HCT116 (cell line): ENCODE measurements around the gene SLC25A25. TPM values are rescaled to one million over a fixed set of nuclear protein-coding genes. Genes with fewer than 3 reads are reported as not detected.

ENCODE experiments used
- ATAC-seq: fragments of 200-7000 bp; cut with Tn5 transposase; 2 replicates; pipeline ENCODE4 v1.9.1; 2020; ENCODE audit warnings: mild to moderate bottlenecking, moderate library complexity
- BruUV-seq: library from RNA; stranded (reverse); fragments of 400-500 nt; replicated peaks from 2 replicates; lab custom pipeline; 2021; lab: Mats Ljungman, UMichigan
- CTCF ChIA-PET: fragments of 300-600 bp; sonication (Branson Sonifier 250); formaldehyde crosslinking; loops from one replicate; lab custom pipeline; 2021; ENCODE audit warnings: antibody characterized with exemption; lab: Charles Lee
- POLR2A ChIA-PET: fragments of 300-600, 350-600 bp; sonication (Branson Sonifier 250); formaldehyde crosslinking; loops from one replicate; lab custom pipeline; 2021; ENCODE audit warnings: antibody characterized with exemption; lab: Charles Lee
- RAD21 ChIA-PET, 2 experiments: fragments of 300-600 bp; sonication (Branson Sonifier 250); formaldehyde crosslinking; loops; one replicate each; lab custom pipeline; 2023; ENCODE audit warnings: low total read pairs in 2 of 2; ENCODE audit not compliant: uncharacterized antibody in 2 of 2, unreplicated experiment in 2 of 2, low non-redundant PET in 1 of 2; lab: Charles Lee
- DNase-seq: peaks from one replicate; pipeline ENCODE4 v3.0.0-alpha.2; 2010; ENCODE audit warnings: low read depth, low spot score
- H2AFZ ChIP-seq: fragments of 200-600 bp; shearing (Covaris generic), sonication (generic); 2 replicates; pipeline ENCODE4 v1.6.1; 2017; ENCODE audit warnings: low read depth, mixed run types, mixed read lengths, antibody characterized with exemption, low read length; ENCODE audit not compliant: poor library complexity, severe bottlenecking
- H3K27ac ChIP-seq: 2 replicates; pipeline ENCODE4 v1.5.1; 2012; ENCODE audit warnings: low read depth, low read length
- H3K27me3 ChIP-seq: fragments of 200-600 bp; sonication (generic); 2 replicates; pipeline ENCODE4 v1.6.1; 2016; ENCODE audit warnings: mixed run types, low read length, mixed read lengths; ENCODE audit not compliant: insufficient read depth
- H3K36me3 ChIP-seq, 2 experiments: fragments of 200-500 bp in 1 of 2; fragments of 200-600 bp in 1 of 2; sonication (Bioruptor generic) in 1 of 2; sonication (generic) in 1 of 2; 2 replicates each; pipeline versions ENCODE4 v1.5.1 to v1.6.1; 2014 to 2016; ENCODE audit warnings: low read length in 2 of 2, inconsistent platforms in 1 of 2, mixed read lengths in 1 of 2, mixed run types in 1 of 2; ENCODE audit not compliant: insufficient read depth in 2 of 2, control insufficient read depth in 1 of 2
- H3K4me1 ChIP-seq, 2 experiments: fragments of 200-600 bp in 1 of 2; sonication (generic) in 1 of 2; 2 replicates each; pipeline versions ENCODE4 v1.5.1 to v1.6.1; 2012 to 2017; ENCODE audit warnings: low read length in 2 of 2, inconsistent platforms in 1 of 2, mild to moderate bottlenecking in 1 of 2, mixed read lengths in 1 of 2, mixed run types in 1 of 2, moderate library complexity in 1 of 2; ENCODE audit not compliant: insufficient read depth in 2 of 2, control insufficient read depth in 1 of 2
- H3K4me2 ChIP-seq: fragments of 200-600 bp; sonication (generic); 2 replicates; pipeline ENCODE4 v1.6.1; 2017; ENCODE audit warnings: mixed run types, low read length, mixed read lengths
- H3K4me3 ChIP-seq, 2 experiments: fragments of 200-600 bp in 1 of 2; sonication (generic) in 1 of 2; replicated peaks in 1 of 2; 2 replicates each; pipeline ENCODE4 v1.5.1; 2011 to 2016; ENCODE audit warnings: low read length in 2 of 2, control low read depth in 1 of 2, low read depth in 1 of 2, mild to moderate bottlenecking in 1 of 2, mixed read lengths in 1 of 2, mixed run types in 1 of 2
- H3K79me2 ChIP-seq: fragments of 200-600 bp; sonication (generic); 2 replicates; pipeline ENCODE4 v1.6.1; 2017; ENCODE audit warnings: mild to moderate bottlenecking, mixed run types, low read length, moderate library complexity, mixed read lengths; ENCODE audit not compliant: insufficient read depth
- H3K9ac ChIP-seq: fragments of 200-600 bp; sonication (generic); 2 replicates; pipeline ENCODE4 v1.6.1; 2016; ENCODE audit warnings: low read length, mixed read lengths
- H3K9me2 ChIP-seq: fragments of 200-600 bp; sonication (generic), shearing (Covaris generic); 2 replicates; pipeline ENCODE4 v1.6.1; 2017; ENCODE audit warnings: mixed run types, mild to moderate bottlenecking, moderate library complexity; ENCODE audit not compliant: insufficient read depth
- H3K9me3 ChIP-seq, 2 experiments: fragments of 200-500 bp in 1 of 2; fragments of 200-600 bp in 1 of 2; sonication (Bioruptor generic) in 1 of 2; sonication (generic) in 1 of 2; 2 replicates each; pipeline ENCODE4 v1.6.1; 2014 to 2017; ENCODE audit warnings: low read length in 2 of 2, mixed read lengths in 2 of 2, inconsistent platforms in 1 of 2, low read depth in 1 of 2, mild to moderate bottlenecking in 1 of 2, mixed run types in 1 of 2, moderate library complexity in 1 of 2; ENCODE audit not compliant: control insufficient read depth in 1 of 2, insufficient read depth in 1 of 2
- H4K20me1 ChIP-seq: fragments of 200-600 bp; sonication (generic), shearing (Covaris generic); 2 replicates; pipeline ENCODE4 v1.6.1; 2017; ENCODE audit warnings: mixed run types, mild to moderate bottlenecking, moderate library complexity; ENCODE audit not compliant: insufficient read depth
- CBX3 ChIP-seq: IDR thresholded peaks from 2 replicates; pipeline ENCODE4 v1.6.1; 2012; ENCODE audit warnings: low read depth
- CEBPB ChIP-seq: IDR thresholded peaks from 2 replicates; pipeline ENCODE4 v1.6.1; 2012; ENCODE audit warnings: low read depth
- EGR1 ChIP-seq: IDR thresholded peaks from 2 replicates; pipeline ENCODE4 v1.6.1; 2012; ENCODE audit warnings: low read depth
- ELF1 ChIP-seq: IDR thresholded peaks from 2 replicates; pipeline ENCODE4 v1.6.1; 2012; ENCODE audit warnings: low read depth, borderline replicate concordance
- EZH2 ChIP-seq: fragments of 200-600 bp; sonication (generic); IDR thresholded peaks from 2 replicates; pipeline ENCODE4 v1.6.1; 2017; ENCODE audit warnings: antibody characterized with exemption, mixed run types
- FOSL1 ChIP-seq: IDR thresholded peaks from 2 replicates; pipeline ENCODE4 v1.6.1; 2012; ENCODE audit warnings: low read depth
- JUND ChIP-seq: IDR thresholded peaks from 2 replicates; pipeline ENCODE4 v1.6.1; 2012
- MAX ChIP-seq: IDR thresholded peaks from 2 replicates; pipeline ENCODE4 v1.6.1; 2012
- POLR2A ChIP-seq: IDR thresholded peaks from 2 replicates; pipeline ENCODE4 v1.7.0; 2011; ENCODE audit warnings: borderline replicate concordance; ENCODE audit not compliant: insufficient read depth, insufficient read length; ENCODE audit errors: extremely low read depth
- POLR2AphosphoS5 ChIP-seq: IDR thresholded peaks from 2 replicates; pipeline ENCODE4 v1.6.1; 2011; ENCODE audit warnings: mild to moderate bottlenecking, low read depth, low read length, moderate library complexity
- RAD21 ChIP-seq: IDR thresholded peaks from 2 replicates; pipeline ENCODE4 v1.6.1; 2012; ENCODE audit warnings: low read depth, mild to moderate bottlenecking
- SIN3A ChIP-seq: IDR thresholded peaks from 2 replicates; pipeline ENCODE4 v1.6.1; 2012; ENCODE audit warnings: low read depth
- SP1 ChIP-seq: IDR thresholded peaks from 2 replicates; pipeline ENCODE4 v1.6.1; 2012; ENCODE audit warnings: low read depth
- TCF7L2 ChIP-seq: IDR thresholded peaks from 2 replicates; pipeline ENCODE4 v1.7.0; 2011; ENCODE audit warnings: borderline replicate concordance, inconsistent platforms; ENCODE audit not compliant: insufficient read depth, insufficient read length; ENCODE audit errors: extremely low read depth
- ZFX ChIP-seq: fragments of 450-650 bp; IDR thresholded peaks from 2 replicates; pipeline ENCODE4 v1.6.1; 2017
- ZNF274 ChIP-seq: fragments of 200-500 bp; sonication (Bioruptor generic); IDR thresholded peaks from 2 replicates; pipeline ENCODE4 v1.6.1; 2014; ENCODE audit warnings: mild to moderate bottlenecking, low read depth, low read length, inconsistent platforms
- intact Hi-C: fragments of 100-400 bp; cut with micrococcal nuclease; formaldehyde crosslinking; loops from 2 replicates; pipeline ENCODE4 v1.10.0; 2022
- total RNA-seq: library from RNA; stranded (reverse); gene quantifications from one replicate; pipeline ENCODE4 v1.2.1, GENCODE V29; 2021; ENCODE audit not compliant: unreplicated experiment
- TF ChIP-seq, protein P1 (sequence below): IDR thresholded peaks from 2 replicates; pipeline ENCODE4 v1.6.1; 2012
- TF ChIP-seq, protein P2 (sequence below): IDR thresholded peaks from 2 replicates; pipeline ENCODE4 v1.6.1; 2011; ENCODE audit warnings: mild to moderate bottlenecking, low read length, moderate library complexity; ENCODE audit not compliant: insufficient replicate concordance; ENCODE audit errors: extremely low read depth

Gene SLC25A25
- total RNA-seq, 1 experiment from 2014 or later, result 15.3 TPM

DNA sequence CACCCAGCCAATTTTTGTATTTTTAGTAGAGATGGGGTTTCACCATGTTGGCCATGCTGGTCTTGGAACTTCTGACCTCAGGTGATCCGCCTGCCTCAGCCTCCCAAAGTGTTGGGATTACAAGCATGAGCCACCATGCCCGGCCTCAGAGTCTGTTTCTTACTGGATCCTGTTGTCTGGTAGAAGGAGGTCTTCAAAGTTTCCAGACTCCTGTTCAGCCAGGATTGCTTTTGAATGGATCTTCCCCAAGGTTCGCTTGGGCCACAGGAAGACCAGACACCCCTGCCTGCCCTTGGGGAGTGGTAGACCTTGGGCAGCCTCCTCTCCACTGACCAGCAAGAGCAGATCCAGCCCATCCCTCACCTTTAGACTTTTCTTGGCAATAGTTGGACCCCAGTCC lies 73.6 kb downstream of the SLC25A25 start:
- ATAC-seq, result no peak
- DNase-seq, result no peak
- H3K79me2 ChIP-seq, result no peaks in the 10 kb centered on the region
- intact Hi-C loops, result no loop called here
- H3K9me2 ChIP-seq, result no peaks in the 10 kb centered on the region
- no peaks in the 10 kb centered on the region for H4K20me1 ChIP-seq
- no TSS peak for BruUV-seq
- TF ChIP-seq EZH2, result no peak
- TF ChIP-seq EGR1, result no peak
- no peak for TF ChIP-seq CBX3
- no peaks in the 10 kb centered on the region for H3K27me3 ChIP-seq
- peaks cover 0 to 8% of the 10 kb centered on the region in 2 experiments; a peak in 1 of 4 replicates for H3K4me1 ChIP-seq
- no peak overlapping the region for H3K9ac ChIP-seq
- ChIA-PET RAD21 (no interaction called here), CTCF (no interaction called here), POLR2A (interaction anchor here (1.1 kb wide), 1 partner anchor 13 kb away, joined by 3 read pairs; no protein-coding TSS in a partner anchor)
- no peak overlapping the region for H3K4me2 ChIP-seq
- no peak overlapping the region for H2AFZ ChIP-seq
- no peak overlapping the region for H3K27ac ChIP-seq
- no peaks in the 10 kb centered on the region for H3K36me3 ChIP-seq
- no peaks in the 10 kb centered on the region for H3K9me3 ChIP-seq
- H3K4me3 ChIP-seq, result no peak overlapping the region

DNA sequence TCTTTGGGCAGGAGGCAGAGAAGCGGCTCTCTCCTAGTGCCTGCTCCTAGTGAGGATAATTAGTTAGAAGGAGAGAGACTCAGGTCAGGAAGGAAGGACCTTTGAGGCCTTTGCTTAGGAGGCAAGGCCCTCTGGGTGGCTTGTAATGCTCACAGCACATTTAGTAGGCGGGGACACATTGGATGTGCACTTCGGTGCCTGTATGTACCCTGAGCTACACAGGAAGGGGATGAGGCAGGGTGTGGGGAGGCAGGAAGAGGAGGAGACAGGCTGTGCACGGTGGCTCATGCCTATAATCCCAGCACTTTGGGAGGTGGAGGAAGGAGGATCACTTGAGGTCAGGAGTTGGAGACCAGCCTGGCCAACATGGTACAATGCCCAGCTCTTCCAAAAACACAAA lies 74.0 kb downstream of the SLC25A25 start:
- DNase-seq (no peak), ATAC-seq (0 out of 2 replicates have a peak, but pooled peaks have one; percentile 39)
- no TSS peak for BruUV-seq
- Histone ChIP-seq H4K20me1 (no peaks in the 10 kb centered on the region), H3K36me3 (no peaks in the 10 kb centered on the region), H3K4me3 (no peak overlapping the region), H3K4me1 (peaks cover 0 to 7% of the 10 kb centered on the region in 2 experiments; a peak in 1 of 4 replicates), H3K27me3 (no peaks in the 10 kb centered on the region), H3K79me2 (no peaks in the 10 kb centered on the region), H2AFZ (no peak overlapping the region), H3K9ac (no peak overlapping the region), H3K9me2 (no peaks in the 10 kb centered on the region), H3K4me2 (no peak overlapping the region), H3K27ac (no peak overlapping the region), H3K9me3 (no peaks in the 10 kb centered on the region)
- RAD21 ChIA-PET, result no interaction called here
- POLR2A ChIA-PET, result interaction anchor here (1.1 kb wide), 1 partner anchor 14 kb away, joined by 3 read pairs; no protein-coding TSS in a partner anchor
- CTCF ChIA-PET, result no interaction called here
- intact Hi-C loops, result no loop called here
- no peak for TF ChIP-seq POLR2A
- no peak for TF ChIP-seq RAD21
- TF ChIP-seq ZNF274, result no peak
- no peak for TF ChIP-seq ZFX
- TF ChIP-seq ELF1, result no peak
- TF ChIP-seq FOSL1, result no peak
- TF ChIP-seq SP1, result no peak
- TF ChIP-seq MAX, result no peak
- TF ChIP-seq, protein P1, sequence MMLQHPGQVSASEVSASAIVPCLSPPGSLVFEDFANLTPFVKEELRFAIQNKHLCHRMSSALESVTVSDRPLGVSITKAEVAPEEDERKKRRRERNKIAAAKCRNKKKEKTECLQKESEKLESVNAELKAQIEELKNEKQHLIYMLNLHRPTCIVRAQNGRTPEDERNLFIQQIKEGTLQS, result no peak
- TF ChIP-seq, protein P2, sequence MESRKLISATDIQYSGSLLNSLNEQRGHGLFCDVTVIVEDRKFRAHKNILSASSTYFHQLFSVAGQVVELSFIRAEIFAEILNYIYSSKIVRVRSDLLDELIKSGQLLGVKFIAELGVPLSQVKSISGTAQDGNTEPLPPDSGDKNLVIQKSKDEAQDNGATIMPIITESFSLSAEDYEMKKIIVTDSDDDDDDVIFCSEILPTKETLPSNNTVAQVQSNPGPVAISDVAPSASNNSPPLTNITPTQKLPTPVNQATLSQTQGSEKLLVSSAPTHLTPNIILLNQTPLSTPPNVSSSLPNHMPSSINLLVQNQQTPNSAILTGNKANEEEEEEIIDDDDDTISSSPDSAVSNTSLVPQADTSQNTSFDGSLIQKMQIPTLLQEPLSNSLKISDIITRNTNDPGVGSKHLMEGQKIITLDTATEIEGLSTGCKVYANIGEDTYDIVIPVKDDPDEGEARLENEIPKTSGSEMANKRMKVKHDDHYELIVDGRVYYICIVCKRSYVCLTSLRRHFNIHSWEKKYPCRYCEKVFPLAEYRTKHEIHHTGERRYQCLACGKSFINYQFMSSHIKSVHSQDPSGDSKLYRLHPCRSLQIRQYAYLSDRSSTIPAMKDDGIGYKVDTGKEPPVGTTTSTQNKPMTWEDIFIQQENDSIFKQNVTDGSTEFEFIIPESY, result no peak
- TF ChIP-seq EGR1, result no peak
- no peak for TF ChIP-seq TCF7L2
- TF ChIP-seq SIN3A, result no peak
- TF ChIP-seq JUND, result no peak
- TF ChIP-seq CBX3, result no peak
- TF ChIP-seq CEBPB, result no peak
- no peak for TF ChIP-seq POLR2AphosphoS5
